IPS-18a (cell line): ENCODE results near the gene OR2M5.

Experiments
- H3K27ac ChIP-seq: one replicate; pipeline ENCODE4 v1.5.1; 2013; ENCODE audit warnings: low read length
- H3K27me3 ChIP-seq: one replicate; pipeline ENCODE4 v1.6.1; 2013; ENCODE audit warnings: mild to moderate bottlenecking, low read length; ENCODE audit not compliant: control insufficient read depth, insufficient read depth
- H3K36me3 ChIP-seq: one replicate; pipeline ENCODE4 v1.6.1; 2013; ENCODE audit warnings: low read depth, low read length; ENCODE audit not compliant: control insufficient read depth
- H3K4me1 ChIP-seq: one replicate; pipeline ENCODE4 v1.6.1; 2013; ENCODE audit warnings: low read depth, low read length; ENCODE audit not compliant: control insufficient read depth
- H3K4me3 ChIP-seq: one replicate; pipeline ENCODE4 v1.5.1; 2013; ENCODE audit warnings: low read length
- H3K9ac ChIP-seq: one replicate; pipeline ENCODE4 v1.6.1; 2013; ENCODE audit warnings: mild to moderate bottlenecking, low read length, moderate library complexity
- H3K9me3 ChIP-seq: one replicate; pipeline ENCODE4 v1.6.1; 2013; ENCODE audit warnings: low read depth, low read length; ENCODE audit not compliant: control insufficient read depth

The OR2M5 gene, protein sequence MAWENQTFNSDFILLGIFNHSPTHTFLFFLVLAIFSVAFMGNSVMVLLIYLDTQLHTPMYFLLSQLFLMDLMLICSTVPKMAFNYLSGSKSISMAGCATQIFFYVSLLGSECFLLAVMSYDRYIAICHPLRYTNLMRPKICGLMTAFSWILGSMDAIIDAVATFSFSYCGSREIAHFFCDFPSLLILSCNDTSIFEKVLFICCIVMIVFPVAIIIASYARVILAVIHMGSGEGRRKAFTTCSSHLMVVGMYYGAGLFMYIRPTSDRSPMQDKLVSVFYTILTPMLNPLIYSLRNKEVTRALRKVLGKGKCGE

DNA sequence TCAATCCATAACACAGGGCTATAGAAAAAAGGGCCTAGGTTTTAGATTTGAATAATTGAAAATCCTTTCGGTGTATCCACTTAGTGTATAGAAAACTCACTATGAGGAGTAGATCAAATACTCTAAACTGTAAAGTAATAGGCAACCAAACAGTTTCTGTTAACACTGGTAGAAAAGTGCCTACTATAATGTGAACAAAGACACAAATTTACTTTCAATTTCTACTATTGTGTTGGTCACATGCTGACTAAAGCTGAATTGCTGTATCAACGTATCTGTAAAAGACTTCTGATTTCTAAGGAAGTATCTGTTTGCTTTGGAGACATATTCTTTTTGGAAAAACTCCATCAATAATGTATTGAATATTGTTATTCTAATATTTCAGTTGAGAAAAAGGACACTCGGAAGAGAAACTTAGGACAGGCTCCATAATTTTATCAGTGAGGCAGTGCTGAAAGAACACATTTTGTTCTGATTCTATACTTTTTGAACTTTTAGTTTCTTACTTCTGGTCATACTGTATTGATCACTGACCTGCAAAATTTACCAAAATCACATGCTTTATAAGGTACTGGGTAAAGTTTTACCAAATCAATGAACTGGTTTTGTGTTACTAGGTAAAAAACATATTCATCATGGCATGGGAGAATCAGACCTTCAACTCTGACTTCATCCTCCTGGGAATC, at the start of gene OR2M5:
OR2M5 (plus strand) TSS at position 636 of the 686 bp plus-strand sequence; CDS start at position 636, 0 bp downstream.
- peaks cover 85% of the 10 kb centered on the region for H3K9me3 ChIP-seq
- no peaks in the 10 kb centered on the region for H3K36me3 ChIP-seq
- H3K9ac ChIP-seq: no peak within 1 kb of the TSS
- no peak within 1 kb of the TSS for H3K4me3 ChIP-seq
- H3K27ac ChIP-seq: no peak within 1 kb of the TSS
- no peaks in the 10 kb centered on the region for H3K4me1 ChIP-seq
- no peaks in the 10 kb centered on the region for H3K27me3 ChIP-seq

DNA sequence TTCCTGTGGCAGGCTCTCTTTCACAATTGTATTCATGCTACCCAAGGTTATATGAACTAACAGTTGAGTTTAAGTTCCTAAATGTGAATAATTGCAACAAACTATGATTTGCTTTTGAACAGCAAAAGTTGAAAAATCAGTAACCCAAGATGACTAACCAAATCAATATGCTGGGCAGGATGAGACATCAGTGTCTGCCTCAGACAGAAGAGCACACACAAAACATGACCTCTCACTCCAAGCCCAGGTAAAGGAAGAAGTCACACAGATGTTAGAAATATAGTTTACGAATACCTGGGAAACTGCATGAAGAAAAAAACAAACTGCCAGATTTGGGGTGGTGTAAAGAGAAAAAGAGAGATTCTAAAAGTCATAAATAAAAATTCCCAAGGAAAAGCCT, 46.4 kb upstream of the OR2M5 start:
- Histone ChIP-seq H3K9me3 (peaks cover 79% of the 10 kb centered on the region), H3K27ac (no peak overlapping the region), H3K9ac (no peak overlapping the region), H3K4me3 (no peak overlapping the region), H3K4me1 (no peaks in the 10 kb centered on the region), H3K36me3 (no peaks in the 10 kb centered on the region), H3K27me3 (no peaks in the 10 kb centered on the region)

DNA sequence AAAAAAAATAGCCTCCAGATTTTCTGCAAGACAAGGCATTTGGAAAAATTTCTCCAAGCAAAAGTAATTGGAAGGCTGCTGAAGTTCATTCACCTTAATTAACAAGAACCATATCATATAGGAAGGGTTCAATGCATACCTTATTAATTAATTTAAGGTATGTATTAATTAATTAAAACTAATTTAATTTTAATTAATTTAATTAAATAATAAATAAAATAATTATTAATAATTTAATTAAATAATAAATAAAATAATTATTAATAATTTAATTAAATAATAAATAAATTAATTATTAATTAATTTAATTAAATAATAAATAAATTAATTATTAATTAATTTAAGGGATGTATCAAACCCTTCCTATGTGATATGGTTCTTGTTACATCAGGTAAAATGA, 42.1 kb upstream of the OR2M5 start:
- Histone ChIP-seq H3K9me3 (peaks cover 70% of the 10 kb centered on the region), H3K36me3 (no peaks in the 10 kb centered on the region), H3K27me3 (no peaks in the 10 kb centered on the region), H3K9ac (no peak overlapping the region), H3K4me1 (no peaks in the 10 kb centered on the region), H3K4me3 (no peak overlapping the region), H3K27ac (no peak overlapping the region)

DNA sequence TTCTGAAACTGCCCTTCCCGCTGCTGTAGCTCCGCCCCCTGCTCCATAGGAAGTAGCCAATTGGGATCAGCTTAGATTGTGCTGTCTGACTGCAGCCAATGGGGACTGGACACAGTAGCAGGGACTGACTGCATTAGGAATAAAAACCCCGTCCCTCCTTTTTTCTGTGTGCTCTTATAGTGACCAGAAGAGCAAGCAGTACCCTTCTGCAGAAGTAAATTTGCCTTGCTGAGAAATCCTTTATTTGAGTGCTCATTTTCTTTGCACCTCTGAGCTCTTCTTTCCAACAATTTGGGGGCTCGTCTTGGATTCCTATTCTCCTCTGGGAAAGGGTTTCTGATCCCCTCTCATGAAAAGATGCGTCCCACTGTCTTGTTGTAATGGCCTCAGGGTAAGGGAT, 33.8 kb upstream of the OR2M5 start:
- no peaks in the 10 kb centered on the region for H3K36me3 ChIP-seq
- H3K27ac ChIP-seq: no peak overlapping the region
- no peaks in the 10 kb centered on the region for H3K27me3 ChIP-seq
- H3K4me1 ChIP-seq: no peaks in the 10 kb centered on the region
- H3K4me3 ChIP-seq: no peak overlapping the region
- H3K9ac ChIP-seq: no peak overlapping the region
- peaks cover 66% of the 10 kb centered on the region for H3K9me3 ChIP-seq

DNA sequence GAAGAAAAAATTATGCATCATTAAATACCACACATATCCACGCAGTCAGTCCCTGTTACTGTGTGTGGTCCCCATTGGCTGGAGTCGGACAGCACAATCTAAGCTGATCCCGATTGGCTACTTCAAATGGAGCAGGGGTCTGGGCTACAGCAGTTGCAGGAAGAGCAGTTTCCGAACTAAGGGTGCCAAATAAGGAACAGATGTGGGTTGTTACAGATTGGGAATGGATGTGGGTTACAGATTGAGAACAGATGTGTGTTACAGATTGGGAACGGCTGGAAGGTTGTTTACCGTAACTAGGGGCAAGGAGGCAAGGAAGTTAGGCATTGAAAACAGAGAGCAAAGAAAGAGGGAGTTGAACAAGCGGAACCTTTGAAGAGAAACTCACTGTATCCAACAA, 30.1 kb upstream of the OR2M5 start:
- Histone ChIP-seq H3K9ac (no peak overlapping the region), H3K4me3 (no peak overlapping the region), H3K27me3 (no peaks in the 10 kb centered on the region), H3K4me1 (no peaks in the 10 kb centered on the region), H3K36me3 (no peaks in the 10 kb centered on the region), H3K9me3 (peaks cover 56% of the 10 kb centered on the region), H3K27ac (no peak overlapping the region)

DNA sequence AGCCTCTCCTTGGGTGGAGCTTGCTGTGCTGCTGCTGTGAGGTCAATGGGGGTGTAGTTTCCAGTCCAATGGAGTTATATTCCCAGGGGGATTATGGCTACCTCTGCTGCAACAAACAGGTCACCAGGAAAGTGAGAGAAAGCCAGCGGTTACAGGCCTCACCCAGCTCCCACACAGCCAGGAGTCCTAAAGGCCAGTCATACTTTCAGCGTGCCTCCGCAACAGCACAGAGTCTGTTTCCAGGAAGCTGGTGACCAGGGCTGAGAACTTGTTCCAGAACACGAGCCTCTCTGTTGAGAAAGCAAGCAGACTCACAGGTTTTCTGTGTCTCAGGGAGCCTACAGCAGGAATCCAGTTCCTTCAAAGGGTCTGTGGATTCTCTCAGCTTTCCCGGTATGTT, 17.3 kb upstream of the OR2M5 start:
- H3K27me3 ChIP-seq: no peaks in the 10 kb centered on the region
- H3K9me3 ChIP-seq: peaks cover 74% of the 10 kb centered on the region
- H3K27ac ChIP-seq: no peak overlapping the region
- no peaks in the 10 kb centered on the region for H3K4me1 ChIP-seq
- no peak overlapping the region for H3K4me3 ChIP-seq
- H3K9ac ChIP-seq: no peak overlapping the region
- H3K36me3 ChIP-seq: no peaks in the 10 kb centered on the region

DNA sequence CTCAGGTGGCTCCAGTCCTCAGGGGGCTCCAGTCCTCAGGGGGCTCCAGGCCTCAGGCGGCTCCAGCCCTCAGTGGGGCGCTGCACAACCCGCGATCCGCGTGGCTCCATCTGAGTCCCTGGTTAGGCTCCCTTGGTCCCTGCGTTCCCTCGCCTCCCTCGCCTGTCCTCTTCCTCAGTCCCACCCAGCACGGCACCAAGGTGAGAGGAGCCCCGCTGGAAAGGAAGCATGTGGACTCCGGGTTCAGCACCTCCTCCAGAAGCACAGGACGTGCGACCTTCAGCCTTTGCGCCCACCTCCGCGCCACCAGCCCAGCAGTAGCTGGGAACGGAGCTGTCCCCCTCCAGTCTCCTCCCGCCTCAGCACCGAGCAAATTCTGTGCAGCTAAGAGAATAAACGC, 8.1 kb upstream of the OR2M5 start:
- Histone ChIP-seq H3K4me1 (no peaks in the 10 kb centered on the region), H3K36me3 (no peaks in the 10 kb centered on the region), H3K9me3 (peaks cover 56% of the 10 kb centered on the region), H3K9ac (no peak overlapping the region), H3K27ac (no peak overlapping the region), H3K27me3 (no peaks in the 10 kb centered on the region), H3K4me3 (no peak overlapping the region)

DNA sequence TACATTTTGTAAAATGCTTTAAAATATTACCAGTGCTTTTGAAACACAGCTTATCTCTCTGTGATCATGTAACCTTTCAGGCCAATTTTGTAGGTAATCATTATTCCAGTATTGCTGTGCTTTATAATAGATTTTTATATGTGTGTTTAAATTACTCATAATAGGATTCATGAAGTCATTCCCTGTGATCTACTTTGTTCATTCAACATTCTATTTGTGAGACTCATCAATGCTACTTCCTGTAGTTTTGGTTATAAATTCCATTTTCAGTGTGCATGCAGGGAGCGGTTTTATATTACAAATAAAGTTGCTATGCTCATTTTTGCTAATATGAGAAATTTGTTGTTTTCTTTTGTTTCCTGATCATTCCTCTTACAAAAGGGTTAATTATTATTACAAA, 4.1 kb upstream of the OR2M5 start:
- no peaks in the 10 kb centered on the region for H3K27me3 ChIP-seq
- no peaks in the 10 kb centered on the region for H3K36me3 ChIP-seq
- no peaks in the 10 kb centered on the region for H3K4me1 ChIP-seq
- no peak overlapping the region for H3K4me3 ChIP-seq
- H3K27ac ChIP-seq: no peak overlapping the region
- no peak overlapping the region for H3K9ac ChIP-seq
- H3K9me3 ChIP-seq: peaks cover 62% of the 10 kb centered on the region

DNA sequence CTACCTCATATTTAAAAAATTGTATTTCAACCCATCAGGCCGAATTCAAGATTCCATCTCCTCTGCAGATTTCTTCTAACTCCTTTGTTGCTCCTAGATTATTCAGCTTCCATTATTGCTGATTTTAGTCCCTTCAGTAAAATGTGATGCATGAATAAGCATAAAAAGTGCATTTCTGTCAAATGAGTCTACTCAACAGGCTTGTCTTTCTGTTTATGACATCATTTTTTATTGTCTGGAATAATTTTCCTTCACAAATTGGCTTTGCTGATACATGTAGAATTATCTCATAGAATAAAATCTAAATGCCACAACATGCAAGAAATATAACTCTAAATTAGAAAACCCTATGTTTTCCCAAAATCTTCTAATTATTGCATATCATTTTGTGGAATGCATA, 1.6 kb upstream of the OR2M5 start:
- Histone ChIP-seq H3K27ac (no peak overlapping the region), H3K9ac (no peak overlapping the region), H3K9me3 (peaks cover 81% of the 10 kb centered on the region), H3K36me3 (no peaks in the 10 kb centered on the region), H3K4me1 (no peaks in the 10 kb centered on the region), H3K4me3 (no peak overlapping the region), H3K27me3 (no peaks in the 10 kb centered on the region)

DNA sequence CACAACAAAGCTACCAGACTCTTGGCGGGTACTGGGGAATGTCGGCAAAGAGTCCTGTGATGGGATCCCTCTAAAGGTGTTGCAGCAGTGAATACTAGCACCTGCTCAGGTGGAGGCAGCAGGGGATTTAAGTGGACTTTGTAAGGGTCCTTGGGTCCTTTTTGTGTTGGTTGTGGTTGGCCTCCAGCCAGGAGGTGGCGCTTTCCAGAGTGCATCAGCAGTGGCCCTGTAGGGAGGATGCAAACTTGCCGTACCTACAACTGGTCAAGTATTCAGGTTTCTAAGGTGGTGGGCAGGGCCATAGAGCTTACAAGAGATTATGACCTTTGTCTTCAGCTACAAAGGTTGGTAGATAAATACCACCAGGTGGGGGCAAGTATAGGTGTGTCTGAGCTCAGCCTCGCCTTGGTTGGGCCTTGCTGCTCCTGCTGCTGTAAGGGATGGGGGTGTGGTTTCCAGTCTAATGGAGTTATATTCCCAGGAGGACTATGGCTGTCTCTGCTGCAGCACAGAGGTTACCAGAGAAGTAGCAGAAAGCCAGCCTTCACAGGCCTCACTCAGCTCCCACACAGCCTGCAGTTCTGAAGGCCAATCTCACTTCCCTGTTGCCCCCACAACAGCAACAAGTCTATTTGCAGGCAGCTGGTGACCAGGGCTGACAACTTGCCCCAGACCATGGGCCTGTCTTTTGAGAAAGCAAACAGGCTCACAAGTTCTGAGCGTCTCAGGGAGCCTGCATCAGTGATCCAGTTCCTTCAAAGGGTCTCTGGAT, 7.3 kb downstream of the OR2M5 start:
- Histone ChIP-seq H3K4me1 (no peaks in the 10 kb centered on the region), H3K9me3 (peaks cover 76% of the 10 kb centered on the region), H3K4me3 (no peak overlapping the region), H3K36me3 (no peaks in the 10 kb centered on the region), H3K27ac (no peak overlapping the region), H3K27me3 (no peaks in the 10 kb centered on the region), H3K9ac (no peak overlapping the region)

DNA sequence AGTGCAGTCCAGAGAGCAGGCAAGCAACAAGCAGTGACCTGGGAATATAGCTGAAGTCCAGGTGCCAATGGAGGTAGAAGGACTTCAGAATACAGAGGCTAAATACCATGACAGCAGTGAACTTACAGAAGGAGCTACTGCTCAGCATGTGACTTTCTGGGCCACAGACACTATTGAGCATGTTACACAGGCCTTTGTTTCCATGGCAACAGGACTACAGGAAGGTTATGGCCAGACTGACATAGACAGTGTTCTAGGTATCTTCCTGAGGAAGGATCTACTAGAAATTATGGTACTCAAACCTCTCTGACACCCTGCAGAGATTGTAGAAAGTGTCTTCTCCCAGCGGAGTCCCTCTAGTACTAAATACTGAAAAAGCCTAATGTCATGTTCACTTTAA, 11.0 kb downstream of the OR2M5 start:
- Histone ChIP-seq H3K27ac (no peak overlapping the region), H3K9ac (no peak overlapping the region), H3K9me3 (peaks cover 65% of the 10 kb centered on the region), H3K27me3 (no peaks in the 10 kb centered on the region), H3K36me3 (no peaks in the 10 kb centered on the region), H3K4me1 (no peaks in the 10 kb centered on the region), H3K4me3 (no peak overlapping the region)
